Epithelial cell of esophagus (primary cell): ENCODE data around the gene SETBP1.

ENCODE experiments used
- DNase-seq: peaks from one replicate; pipeline ENCODE4 v3.0.0; 2010; ENCODE audit warnings: low read depth
- H3K4me3 ChIP-seq: 2 replicates; pipeline ENCODE4 v1.5.1; 2011; ENCODE audit warnings: mild to moderate bottlenecking, low read length, control low read depth
- TF ChIP-seq, protein P1 (sequence below): IDR thresholded peaks from 2 replicates; pipeline ENCODE4 v1.5.1; 2011; ENCODE audit warnings: low read depth, mild to moderate bottlenecking, low read length, control low read depth, inconsistent platforms; ENCODE audit not compliant: insufficient read depth; ENCODE audit errors: missing control alignments

The SETBP1 gene

DNA sequence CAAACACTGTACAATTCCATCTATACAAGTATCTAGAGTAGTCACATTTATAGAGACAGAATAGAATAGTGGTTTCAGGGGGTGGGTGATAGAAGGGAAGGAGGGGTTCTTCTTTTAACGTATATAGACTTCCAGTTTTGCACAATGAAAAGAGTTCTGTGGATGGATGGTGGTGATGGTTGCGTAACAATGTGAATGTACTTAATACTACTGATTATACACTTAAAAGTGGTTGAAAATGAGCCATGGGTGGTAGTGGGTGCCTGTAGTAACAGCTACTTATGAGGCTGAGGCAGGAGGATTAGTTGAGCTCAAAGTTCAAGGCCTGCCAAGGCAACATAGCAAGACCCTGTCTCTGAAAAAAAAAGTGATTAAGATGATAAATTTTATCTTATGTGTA, 85.8 kb downstream of the SETBP1 start:
- DNase-seq, result no peak
- no peak overlapping the region for H3K4me3 ChIP-seq
- TF ChIP-seq, protein P1, sequence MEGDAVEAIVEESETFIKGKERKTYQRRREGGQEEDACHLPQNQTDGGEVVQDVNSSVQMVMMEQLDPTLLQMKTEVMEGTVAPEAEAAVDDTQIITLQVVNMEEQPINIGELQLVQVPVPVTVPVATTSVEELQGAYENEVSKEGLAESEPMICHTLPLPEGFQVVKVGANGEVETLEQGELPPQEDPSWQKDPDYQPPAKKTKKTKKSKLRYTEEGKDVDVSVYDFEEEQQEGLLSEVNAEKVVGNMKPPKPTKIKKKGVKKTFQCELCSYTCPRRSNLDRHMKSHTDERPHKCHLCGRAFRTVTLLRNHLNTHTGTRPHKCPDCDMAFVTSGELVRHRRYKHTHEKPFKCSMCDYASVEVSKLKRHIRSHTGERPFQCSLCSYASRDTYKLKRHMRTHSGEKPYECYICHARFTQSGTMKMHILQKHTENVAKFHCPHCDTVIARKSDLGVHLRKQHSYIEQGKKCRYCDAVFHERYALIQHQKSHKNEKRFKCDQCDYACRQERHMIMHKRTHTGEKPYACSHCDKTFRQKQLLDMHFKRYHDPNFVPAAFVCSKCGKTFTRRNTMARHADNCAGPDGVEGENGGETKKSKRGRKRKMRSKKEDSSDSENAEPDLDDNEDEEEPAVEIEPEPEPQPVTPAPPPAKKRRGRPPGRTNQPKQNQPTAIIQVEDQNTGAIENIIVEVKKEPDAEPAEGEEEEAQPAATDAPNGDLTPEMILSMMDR, result no peak

DNA sequence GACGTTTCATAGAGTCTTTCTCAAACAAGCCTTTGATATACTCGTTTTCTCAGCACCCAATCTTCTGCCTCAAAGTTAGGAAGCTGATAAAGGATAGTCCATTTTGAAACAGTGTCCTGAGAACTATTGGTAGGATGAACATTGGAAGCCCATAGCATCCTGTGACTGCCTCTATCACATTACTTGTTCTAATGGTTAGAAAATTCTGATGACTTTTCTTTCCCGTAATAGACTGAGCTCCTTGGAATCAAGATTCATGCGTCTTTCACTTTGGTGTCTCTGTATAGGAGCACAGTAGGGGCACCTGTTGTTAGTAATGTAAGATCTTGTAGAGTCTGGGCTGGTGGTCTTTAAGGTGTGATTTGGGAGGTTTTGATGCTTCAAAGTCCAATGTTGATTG, 87.1 kb downstream of the SETBP1 start:
- no peak overlapping the region for H3K4me3 ChIP-seq
- TF ChIP-seq, protein P1, result no peak
- no peak for DNase-seq

DNA sequence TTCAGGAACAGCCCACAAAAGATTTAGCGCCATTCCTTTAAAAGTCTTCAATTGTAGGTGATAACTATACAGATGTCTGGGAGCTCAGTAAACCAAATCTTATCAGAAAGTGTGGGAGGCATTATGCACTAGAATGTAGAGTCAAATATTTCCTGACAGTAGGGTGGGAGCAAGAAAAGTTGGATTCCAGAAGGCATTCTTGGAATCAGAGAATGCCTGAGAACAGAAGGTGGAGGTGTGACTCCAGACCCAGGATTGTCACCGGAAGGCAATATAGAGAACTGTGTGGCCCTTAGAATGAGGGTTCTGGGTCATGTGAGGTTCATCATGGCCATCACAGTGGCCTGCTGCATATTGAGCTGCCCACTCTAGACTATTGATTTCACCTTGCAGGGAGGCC, 90.0 kb downstream of the SETBP1 start:
- TF ChIP-seq, protein P1, result no peak
- DNase-seq, result no peak
- no peak overlapping the region for H3K4me3 ChIP-seq

DNA sequence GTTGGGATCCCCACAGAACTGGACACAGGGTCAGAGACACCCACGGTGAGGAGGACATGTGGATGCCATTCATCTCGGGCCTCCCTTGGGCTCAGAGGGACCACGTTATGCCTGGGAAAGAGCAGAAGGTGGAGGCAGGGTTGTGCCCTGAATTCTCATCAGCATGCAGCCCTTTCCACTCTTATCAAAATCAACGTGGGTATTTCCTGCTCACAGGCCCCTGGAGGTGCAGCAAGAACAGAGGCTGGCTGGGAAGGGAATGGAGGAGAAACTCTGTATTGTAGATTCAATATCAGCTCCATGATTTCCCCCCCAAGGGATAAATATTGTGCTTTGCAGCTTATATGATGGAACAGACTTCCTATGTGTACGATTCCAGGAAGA, 90.9 kb downstream of the SETBP1 start:
- no peak for DNase-seq
- H3K4me3 ChIP-seq, result no peak overlapping the region
- TF ChIP-seq, protein P1, result no peak

DNA sequence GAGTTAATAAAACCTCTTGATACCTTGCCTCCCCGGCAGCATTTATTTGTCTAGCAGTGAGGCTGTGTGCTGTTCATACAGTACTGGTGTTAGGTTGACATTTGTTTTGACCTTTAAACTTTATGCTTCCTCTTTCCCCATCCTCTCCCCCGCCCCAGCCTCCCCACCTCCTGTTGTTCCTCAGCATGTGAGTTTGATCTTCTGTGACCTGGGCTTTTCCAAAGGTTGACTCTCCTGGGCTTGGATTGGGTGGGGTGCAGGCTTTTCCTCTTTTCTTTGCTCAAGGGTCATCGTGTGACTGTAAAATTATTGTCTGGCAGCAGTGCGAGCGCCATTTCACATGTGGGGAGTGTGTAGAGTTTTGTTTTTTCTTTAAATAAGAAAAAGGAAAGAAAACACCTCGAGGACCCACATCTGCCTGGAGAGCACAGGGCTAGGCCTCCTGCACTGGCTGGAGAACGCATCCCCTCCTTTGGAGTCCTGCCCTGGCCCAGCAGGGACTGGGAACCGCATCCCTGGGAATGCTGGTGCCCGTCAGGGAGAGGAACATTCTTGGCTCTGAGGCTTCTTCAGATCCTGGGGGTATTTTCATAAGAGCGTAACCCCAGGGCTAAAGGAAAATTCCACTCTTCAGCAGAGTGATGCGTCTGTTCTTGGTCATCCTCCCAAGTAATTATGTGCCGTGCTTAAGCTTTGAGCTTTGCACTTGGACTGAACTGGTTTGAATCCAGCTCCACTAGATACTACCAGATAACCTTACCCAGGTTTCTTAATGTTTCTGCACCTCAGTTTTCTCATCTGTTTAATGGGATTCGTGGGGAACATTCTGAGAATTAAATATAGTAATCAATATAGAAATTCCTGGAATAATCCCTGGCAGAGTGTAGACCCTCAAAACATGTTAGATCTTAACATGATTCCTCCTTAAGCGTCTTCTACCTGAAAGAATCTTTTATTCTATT, 91.5 kb downstream of the SETBP1 start:
- TF ChIP-seq, protein P1, result no peak
- H3K4me3 ChIP-seq, result no peak overlapping the region
- no peak for DNase-seq

DNA sequence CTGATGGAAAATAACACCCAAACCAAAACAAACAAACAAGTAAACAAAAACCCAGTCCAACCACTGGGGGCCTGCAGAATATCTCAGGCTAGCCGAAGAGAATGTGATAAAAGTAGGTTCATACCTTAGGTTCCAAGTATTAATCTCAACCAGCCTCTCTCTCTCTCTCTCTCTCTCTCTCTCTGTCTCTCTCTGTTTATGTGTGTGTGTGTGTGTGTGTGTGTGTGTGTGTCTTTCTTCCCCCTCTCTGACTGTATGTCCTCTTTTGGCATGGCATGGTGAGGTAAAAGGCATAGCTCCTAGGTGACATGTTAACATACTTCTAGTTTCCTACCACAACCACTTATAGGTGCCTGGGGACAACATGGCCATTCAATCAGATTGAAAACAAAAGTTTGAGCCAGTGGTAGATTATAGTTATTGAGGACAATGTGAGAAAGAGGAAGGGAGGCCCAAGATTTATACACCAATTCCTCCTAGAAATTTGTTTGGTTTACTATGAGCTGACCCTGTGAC, 93.0 kb downstream of the SETBP1 start:
- TF ChIP-seq, protein P1, result no peak
- DNase-seq, result no peak
- H3K4me3 ChIP-seq, result no peak overlapping the region
